GM21526 (cell line): ENCODE results near the gene TSC2.
"Not testable (repeated sequence)": the region's sequence is repeated elsewhere in the genome, so short reads cannot be mapped to it uniquely, and the experiment has no call there.

ENCODE experiments used
- ATAC-seq: cut with Tn5 transposase; IDR thresholded peaks from one replicate; pipeline ENCODE4 v1.9.1; 2021; ENCODE audit warnings: moderate library complexity; ENCODE audit not compliant: unreplicated experiment, low FRiP score

Gene TSC2

DNA sequence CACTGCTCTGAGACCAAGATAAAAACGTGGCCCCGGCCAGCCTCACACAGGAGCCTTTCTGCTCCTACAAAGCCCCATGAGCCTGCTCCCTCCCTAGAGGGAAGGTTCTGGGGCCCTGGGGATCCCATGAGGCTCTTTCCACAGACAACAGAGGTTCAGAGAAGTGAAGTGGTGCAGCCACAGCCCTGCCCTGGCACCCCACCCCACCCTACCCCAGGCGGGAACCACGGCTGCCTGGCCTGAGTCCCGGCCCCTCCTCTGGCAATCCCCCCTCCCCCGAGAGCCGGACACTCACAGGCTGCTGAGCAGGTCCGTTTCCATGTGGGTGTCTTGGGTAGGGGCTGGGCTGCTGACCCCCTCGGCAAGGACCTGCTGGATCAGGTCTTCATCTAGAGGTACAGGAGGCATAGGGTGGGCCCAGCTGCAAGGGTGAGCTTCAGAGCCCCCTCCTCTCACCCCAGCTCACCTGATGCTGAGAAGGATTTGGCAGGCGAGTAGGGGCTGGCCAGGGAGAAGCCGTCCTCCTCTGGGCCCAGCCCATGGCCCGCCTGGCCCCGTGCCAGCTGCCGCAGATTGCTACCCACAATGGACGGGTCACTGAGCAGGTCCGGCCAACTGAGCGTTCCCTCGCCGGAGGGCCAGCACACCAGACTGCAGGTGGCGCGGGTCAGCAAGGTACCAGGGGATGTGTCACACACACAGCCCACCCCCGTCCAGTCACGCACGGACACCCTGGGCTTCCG is 49.2 kb downstream of the TSC2 start:
- ATAC-seq: no peak

DNA sequence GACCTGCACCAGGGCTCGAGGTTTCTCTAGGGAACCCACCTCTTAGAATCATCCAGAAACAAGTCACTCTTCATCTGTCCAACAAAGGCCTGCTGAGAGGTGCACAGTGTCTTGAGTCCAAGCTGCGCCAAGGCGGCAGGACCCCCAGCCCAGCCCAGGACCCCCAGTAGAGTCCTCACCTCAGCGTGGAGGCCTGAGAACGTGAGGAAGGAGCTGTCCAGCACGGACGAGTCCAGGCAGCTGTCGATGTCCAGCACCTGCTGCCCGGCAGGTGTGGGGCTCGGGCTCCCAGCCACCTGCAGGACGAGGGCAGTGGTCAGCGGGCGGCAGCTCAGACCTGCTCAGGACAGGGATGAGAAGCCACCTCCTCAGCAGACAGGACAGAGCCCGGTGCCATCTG is 49.9 kb downstream of the TSC2 start:
- not testable (repeated sequence) for ATAC-seq

DNA sequence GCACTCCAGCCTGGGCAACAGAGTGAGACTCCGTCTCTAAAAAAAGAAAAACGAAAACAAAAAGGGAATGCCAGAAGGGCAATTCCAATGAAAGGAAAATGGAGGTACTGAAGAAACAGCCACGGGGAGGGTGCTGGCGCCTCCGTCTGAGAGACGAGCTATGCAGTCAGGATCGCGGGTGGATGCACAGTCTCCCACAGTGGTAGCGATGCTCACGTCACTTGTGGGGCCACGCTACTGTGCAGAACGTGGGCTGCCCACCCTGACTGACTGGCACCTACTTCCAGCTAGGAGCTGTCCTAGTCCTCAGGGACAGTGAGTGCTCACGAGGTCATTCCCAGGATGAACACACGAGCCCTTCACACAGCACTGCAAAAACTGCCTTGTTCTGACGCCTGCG is 53.8 kb downstream of the TSC2 start:
- ATAC-seq: not testable (repeated sequence)

DNA sequence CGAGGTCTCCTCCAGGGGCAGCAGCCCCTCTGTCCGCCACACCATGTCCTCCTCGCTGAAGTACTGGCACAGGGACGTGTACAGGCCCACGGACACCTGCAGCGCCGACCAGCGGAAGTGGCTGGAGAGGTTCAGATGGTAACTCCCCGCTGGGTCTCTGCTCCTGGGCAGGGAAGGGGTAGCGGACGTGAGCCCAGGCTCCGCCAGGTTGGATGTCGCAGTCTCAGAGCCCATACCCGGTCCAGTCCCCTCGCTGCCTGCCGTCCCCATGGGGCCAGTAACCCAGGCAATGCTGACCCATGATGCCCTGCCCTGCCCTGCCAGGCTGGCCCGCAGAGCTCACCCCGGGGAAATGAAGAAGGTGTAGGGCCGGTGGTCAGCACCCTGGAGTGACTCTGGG is 54.7 kb downstream of the TSC2 start:
- ATAC-seq: no peak

DNA sequence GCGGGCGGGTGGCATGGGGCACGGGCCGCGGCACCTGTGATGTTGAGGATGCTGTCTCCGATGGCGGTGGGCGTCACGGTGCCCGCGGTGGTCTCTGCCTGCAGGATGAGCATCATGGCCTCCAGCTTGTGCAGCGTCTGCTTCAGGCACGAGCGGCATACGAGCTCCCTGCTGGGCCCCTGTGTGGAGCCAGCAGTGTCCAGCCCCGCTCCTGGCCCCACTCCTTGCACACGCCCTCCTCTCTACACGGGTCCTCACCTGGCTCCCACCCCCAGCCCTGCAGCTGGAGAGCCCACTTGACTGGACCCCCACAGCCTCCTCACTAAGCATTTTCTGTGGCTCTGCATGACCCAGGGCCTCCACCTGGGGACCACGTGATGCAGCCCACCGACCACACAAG is 56.7 kb downstream of the TSC2 start:
- ATAC-seq: not testable (repeated sequence)

DNA sequence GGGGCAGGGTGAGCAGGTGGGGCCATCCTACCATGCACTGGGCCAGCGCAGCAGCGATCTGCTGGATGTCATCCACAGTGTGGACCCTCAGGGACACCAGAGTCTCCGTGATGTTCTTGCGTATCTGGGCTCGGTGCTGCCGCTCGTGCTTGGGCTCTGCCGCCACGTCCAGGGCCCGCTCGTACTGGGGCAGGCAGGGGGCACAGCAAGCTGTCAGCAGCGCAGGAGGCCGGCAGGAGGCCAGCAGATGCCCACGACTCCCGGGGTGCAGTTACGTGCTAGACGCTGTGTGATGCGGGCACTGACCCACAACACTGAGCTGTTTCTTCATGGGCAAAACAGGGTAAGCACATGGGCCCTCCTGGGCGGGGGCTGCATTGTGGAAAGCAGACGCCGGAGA is 57.5 kb downstream of the TSC2 start:
- ATAC-seq: not testable (repeated sequence)

DNA sequence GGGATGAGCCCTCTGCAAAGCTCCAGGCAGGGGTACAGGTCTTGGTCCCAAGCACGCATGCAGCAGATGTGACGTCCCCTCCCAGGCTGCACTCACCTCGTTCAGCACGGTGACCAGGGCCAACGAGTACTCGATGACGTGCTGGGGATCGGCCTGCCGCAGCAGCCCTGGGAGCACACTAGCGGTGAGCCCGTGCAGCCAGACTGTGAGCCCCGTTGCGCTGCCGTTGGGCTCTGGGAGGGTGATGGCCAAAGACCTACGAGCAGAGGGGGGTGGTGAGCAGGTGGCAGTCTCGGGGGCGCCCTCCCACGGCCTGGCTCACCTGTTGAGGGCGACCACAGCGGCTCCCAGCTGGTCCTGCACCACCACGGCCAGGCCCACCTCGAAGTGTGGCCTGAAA is 58.0 kb downstream of the TSC2 start:
- not testable (repeated sequence) for ATAC-seq

DNA sequence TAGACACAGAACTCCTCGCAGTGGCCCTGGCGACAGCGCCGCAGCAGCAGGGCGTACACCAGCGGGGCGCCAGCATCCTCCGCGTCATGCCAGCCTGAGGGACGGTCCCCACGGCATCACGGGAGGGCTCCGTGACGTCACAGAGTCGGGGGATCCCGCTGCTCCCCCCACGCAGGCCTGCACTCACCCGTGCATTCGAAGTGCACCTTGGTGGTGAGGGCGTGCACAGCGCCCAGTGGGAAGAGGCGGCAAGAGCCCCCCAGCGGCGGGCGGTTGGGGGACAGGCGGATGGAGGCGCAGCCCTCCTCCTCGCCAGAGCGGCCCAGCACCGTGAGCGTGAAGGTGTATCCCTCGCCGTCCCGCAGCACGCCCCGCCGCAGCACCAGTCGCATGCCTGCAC is 58.4 kb downstream of the TSC2 start:
- ATAC-seq: not testable (repeated sequence)

DNA sequence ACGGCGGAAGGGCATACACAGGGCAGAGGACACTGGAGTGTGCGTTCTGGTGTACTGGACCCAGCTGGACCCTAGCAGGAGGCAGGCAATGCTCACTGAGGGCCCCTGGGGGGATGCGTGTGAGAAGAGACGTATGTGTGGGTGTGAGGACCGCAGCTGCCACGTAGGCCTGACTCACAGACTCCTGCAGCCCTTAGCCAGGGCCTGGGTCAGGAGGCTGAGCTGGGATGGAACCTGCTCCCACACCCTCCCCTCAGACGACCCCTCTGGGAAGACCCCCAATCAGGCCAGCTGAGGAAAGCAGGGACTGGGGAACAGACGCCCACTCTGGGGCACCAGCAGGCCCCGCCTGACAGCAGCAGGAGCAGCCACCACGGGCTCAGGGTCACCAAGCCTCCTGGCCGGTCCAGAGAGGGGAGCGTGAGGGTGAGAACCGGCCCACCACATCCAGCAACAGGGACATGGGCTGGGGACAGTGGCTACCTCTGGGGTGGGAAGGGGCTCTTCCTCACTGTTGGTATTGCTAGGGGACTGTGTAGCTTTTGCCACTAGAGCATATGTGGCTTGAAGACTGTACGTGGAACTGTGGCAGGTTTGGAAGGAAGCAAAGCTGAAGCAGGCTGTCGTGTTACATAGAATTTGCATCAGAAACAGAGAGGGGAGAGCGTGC is 59.5 kb downstream of the TSC2 start:
- not testable (repeated sequence) for ATAC-seq

DNA sequence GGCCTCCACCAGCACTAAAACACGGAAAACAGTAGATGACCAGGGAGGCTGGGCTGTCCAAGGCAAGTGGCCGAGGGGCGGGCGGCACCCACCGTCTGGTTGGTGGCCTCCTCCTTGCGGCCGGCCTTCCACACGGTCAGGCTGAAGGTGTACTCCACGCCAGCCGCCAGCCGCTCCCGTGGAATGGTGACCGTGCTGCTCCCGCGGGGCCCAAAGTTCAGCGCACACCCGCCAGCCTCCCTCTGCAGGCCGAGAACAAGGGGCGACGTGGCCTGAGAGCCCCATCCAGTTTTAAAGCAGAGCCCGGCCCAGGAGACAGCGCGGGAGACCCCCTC is 60.0 kb downstream of the TSC2 start:
- ATAC-seq: not testable (repeated sequence)

DNA sequence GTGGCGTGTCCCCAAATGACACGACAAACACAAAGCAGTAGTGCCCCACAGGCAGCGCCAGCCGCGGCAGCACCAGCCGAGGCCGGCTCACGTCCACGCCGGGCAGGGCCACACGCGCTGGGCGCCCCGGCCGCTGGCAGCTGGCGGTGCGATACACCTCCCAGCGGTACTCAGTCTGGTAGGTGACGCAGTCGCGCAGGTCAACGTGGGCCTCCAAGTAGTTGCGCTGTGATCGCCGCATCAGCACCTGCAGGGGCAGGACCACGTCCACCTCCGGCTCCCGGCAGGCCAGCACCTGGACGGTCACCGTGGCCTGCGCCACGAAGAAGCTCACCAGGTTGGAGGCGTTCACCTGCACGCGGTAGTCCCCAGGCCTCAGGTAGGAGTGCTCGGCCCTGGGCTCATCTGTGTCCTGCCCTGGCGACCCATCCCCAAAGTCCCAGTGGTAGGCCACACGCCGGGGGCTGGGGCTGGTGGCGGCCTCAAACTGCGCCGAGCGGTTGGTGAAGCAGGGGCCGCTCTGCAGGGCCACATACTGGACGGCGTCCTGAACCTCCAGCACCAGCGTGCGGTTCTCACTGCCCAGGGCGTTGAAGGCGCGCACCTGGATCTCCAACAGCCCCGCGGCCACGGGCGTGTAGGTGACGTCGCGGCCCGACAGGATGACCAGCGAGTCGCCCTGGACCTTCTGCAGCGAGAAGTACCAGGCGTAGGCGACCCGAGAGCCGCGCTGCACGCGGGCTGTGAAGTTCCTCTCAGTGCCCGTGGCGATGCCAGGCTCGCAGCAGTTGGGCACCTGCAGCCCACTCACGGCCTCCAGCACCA is 60.9 kb downstream of the TSC2 start:
- ATAC-seq: not testable (repeated sequence)

DNA sequence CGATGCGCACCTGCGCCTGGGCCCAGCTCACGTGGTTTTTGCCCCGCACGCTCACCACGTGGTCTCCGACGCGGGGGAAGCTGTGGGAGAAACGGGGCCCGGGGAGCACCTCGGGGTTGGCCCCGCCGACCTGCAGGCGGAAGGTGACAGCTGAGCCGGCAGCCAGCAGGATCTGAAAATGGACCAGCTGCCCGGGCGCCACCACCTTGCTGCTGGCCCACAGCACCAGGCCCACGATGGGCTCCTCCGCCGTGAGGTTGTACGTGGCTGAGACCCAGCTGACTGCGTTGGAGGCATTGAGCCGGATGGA is 61.4 kb downstream of the TSC2 start:
- ATAC-seq: not testable (repeated sequence)

DNA sequence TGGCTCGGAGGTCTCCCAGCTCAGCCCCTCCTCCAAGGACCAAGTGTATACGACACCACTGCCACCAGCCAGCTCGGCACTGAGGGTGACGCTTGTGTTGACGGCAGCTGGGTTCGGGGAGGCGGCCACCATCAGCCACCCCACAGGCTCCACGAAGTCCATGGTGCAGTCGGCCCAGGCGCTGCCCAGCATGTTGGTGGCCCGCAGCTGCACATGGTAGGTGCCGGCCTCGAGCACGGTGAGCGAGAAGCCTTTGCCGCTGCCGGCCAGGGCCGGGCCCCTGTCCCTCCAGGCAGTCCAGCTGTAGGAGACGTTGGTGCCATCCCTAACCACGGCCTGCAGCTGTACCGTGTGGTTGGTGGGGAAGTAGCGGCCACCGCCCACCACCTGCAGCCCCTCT is 62.1 kb downstream of the TSC2 start:
- not testable (repeated sequence) for ATAC-seq

DNA sequence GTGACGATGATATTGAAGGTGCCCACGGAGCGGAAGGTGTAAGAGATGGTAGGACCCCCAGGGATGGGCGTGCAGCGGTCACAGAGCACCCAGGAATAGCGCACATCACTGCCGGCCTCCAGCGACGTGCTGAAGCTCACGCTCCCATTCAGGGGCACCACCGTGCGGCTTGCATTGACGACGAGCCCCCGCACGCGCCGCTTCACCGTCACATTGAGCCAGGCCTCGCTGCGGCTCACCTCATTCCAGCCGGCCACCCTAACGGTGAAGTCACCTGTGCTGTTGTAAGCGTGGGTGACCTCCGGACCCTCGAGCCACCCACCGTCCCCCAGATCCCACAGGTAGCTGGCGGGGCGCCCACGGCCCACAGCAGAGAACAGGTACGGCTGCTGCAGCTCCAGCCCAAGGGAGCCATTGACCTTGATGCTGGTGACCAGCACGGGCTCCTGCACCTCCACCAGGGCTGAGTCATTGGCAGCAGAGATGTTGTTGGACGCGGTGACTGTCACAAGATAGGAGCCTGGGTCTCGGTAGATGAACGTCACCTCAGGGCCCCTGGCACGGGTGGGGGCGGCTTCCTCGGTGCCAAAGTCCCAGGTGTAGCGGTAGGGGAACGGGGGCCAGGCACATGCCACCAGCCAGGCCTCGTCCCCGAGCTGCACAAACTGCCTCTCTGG is 62.7 kb downstream of the TSC2 start:
- ATAC-seq: not testable (repeated sequence)

DNA sequence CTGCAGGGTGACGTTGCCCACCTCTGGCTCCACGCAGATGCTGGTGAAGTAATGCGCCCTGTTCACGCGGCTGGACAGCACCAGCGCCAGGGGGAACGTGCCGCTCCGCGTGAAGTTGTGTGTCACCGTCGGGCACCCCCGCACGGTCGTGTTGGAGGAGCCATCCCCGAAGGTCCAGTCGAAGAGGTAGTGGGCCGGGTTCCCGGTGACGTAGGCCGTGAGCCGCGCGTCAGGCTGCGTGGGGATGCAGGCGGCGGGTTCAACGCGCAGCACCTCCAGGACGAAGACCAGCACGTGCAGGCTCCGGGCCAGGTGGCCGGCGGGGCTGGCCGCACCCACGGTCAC is 63.2 kb downstream of the TSC2 start:
- ATAC-seq: not testable (repeated sequence)

DNA sequence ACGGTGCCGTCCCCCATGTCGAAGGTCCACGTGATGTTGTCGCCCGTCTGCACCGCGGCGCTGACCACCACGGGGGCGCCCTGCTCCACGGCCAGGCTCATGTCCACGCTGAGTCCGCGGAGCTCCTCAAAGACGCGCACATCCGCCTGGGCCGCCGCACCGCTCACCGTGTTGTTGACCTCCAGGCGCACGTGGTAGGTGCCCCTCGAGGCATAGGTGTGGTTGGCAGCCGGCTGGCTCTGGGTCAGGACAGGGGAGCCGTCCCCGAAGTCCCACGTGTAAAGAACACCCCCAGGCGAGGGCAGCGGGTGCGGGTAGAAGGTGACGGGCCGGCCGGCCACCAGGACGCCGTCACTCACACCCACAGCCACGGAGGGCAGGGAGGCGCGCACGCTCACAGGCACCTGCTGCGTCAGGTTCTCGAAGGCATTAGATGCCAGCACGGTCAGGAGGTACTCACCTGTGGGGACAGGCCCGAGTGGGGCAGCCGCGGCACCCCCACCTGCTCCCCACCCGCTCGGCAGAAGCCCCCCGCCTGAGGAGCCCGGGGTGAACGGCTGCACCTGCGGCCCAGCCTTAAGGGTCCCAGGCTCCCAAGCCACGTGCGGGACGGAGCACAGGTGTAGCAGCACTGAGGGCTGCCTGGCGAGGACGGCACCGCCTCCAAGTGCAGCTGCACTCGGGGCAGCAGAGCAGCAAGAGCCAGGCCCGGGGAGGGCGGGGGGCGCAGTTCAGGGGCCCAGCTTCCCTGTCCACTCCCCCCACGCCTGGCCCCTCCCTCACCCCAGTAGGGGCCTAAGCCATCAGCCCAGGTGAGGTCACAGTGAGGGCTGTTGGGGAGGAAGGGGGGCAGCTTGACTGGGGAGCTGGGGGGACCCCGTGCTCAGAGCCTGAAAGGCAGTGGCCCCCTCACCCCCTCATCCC is 63.9 kb downstream of the TSC2 start:
- not testable (repeated sequence) for ATAC-seq

DNA sequence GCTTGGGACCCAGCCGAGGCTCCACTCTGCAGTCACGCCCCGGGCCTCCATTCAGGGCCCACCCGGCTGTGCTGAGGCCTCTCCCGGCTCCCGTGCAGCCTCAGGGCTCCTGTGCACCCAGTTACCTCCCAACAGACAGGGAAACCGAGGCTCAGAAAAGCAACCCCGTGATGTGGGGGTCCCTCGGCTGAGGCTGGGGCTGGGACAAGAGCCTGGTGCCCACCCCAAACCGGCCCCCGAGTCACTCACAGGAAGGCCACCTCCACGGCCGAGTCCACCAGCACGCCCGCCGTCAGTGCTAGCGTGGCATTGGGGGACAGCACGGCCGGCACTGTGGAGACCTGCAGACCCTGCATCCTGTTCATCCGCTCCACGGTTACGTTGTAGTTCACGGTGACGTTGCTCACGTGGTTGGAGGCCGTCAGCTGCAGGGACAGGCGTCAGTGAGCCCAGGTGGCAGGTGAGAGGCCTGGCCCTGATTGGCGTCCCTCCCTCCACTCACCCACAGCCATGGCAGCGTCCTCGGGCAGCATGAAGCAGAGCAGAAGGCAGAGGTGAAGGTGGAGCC is 64.8 kb downstream of the TSC2 start:
- ATAC-seq: not testable (repeated sequence)

DNA sequence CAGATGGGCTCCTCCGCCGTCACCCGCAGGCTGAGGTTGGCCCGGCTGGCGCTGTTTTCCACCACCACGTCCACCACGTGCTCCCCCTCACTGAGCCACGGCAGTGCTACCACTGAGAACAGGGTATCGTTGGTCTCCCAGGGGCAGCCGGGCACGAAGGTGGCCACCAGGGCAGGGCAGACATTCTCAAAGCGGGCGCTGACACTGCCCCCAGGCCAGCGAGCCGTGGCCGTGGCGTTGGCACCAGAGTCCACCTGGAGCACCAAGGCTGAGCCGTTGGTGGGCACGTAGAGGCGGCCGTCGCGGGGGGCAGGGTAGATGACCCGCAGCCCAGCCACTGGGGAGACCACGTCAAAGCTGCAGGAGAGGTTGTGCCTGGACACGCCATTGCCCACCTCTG is 66.4 kb downstream of the TSC2 start:
- ATAC-seq: not testable (repeated sequence)

DNA sequence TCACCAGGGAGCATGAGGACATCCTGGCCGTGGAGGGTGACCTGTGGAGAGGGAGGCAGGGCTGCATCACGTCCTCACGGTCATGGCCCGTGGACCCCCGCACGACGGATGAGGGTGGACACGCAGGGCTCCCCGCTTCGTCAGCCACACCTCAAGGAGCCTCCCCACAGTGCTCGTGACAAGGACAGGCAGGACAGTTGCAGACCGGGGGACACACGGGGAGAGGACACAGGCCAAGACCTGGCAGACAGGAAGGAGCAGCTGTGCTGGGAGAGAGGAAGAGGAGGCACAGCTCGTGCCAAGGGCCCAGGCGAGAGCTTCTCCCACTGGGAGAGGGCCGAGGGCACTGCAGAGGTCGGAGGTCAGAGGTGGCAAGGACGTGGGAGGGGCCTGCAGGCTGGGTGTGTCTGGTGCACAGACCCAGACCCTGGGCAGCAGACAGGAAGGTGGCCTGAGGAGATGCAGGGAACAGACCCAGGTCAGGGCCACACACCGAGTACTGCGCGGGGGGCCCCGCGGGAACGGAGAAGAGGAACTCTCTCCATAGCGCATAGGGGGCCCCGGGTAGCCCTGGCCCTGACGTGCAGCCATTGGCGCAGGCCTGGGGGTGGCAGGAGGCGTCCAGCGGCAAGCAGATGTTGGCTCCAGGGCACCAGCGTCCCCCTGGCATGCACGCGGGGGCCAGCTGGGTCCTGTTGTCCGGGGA is 67.3 kb downstream of the TSC2 start:
- not testable (repeated sequence) for ATAC-seq
